ENCODE data around the gene TMEM150B. TPM values are rescaled to one million over a fixed set of nuclear protein-coding genes. Genes with fewer than 3 reads are reported as not detected.
A peak's percentile ranks its signal among the peaks of the same experiment; 100 is the strongest.

The TMEM150B gene
- total RNA-seq, 6 experiments from 2014 or later: 1.1 to 5.6 (median 2.2) TPM

DNA sequence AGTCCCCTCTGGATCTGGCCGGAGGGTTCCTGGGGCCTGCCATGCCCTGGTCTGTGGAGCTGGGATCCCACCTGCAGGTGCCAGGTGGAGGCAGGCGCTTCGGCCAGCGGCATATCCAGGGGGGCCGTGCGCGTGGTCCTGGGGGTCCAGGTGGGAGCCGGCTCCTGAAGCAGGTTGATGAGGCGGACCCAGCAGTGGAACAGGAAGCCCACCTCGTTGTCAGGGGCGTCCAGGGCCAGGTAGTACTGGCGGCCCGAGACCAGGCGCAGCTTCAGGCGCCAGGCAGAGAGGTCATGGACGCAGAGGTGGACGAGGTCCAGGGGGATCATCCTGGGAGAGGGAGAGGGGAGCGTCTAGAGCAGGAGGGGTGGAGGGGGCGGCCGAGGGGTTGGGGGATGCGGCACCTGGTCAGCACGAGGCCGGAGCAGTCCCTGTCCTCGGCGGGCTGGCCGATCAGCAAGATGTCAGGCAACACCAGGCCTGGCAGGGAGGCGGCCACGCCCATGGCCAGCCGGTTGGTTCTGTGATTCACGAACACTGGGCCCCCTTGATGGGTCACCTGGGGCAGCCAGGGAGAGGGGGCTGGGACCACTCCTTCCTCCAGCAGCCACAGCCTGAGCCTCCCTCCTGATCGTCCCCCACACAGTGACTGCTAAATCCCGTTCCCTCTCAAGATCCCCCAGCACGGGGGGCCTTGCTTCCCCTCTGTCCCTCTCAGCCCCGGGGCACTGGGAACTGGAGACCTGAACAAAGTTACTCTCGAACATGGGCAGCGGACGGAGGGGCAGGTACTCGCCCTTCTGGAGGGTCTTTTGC lies 37.2 kb upstream of the TMEM150B start:
- DNase-seq (no peak), ATAC-seq (no peak)
- Histone ChIP-seq H3K36me3 (no peaks in the 10 kb centered on the region), H3K4me3 (no peak overlapping the region), H3K4me1 (no peaks in the 10 kb centered on the region), H3K27ac (no peak overlapping the region), H3K9me3 (no peaks in the 10 kb centered on the region), H3K27me3 (no peaks in the 10 kb centered on the region)
- intact Hi-C loops (cut with DNase I): no loop called here
- TF ChIP-seq, protein P1, sequence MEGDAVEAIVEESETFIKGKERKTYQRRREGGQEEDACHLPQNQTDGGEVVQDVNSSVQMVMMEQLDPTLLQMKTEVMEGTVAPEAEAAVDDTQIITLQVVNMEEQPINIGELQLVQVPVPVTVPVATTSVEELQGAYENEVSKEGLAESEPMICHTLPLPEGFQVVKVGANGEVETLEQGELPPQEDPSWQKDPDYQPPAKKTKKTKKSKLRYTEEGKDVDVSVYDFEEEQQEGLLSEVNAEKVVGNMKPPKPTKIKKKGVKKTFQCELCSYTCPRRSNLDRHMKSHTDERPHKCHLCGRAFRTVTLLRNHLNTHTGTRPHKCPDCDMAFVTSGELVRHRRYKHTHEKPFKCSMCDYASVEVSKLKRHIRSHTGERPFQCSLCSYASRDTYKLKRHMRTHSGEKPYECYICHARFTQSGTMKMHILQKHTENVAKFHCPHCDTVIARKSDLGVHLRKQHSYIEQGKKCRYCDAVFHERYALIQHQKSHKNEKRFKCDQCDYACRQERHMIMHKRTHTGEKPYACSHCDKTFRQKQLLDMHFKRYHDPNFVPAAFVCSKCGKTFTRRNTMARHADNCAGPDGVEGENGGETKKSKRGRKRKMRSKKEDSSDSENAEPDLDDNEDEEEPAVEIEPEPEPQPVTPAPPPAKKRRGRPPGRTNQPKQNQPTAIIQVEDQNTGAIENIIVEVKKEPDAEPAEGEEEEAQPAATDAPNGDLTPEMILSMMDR (IDR thresholded peaks at IDR 0.05): no peak
- no peak for TF ChIP-seq POLR2A (IDR thresholded peaks at IDR 0.05)
- WGBS (ENCODE audit: insufficient coverage, low coverage, low lambda C conversion rate, missing lambda C conversion rate): 40% methylated on average over 2 of the region's 38 CpGs

DNA sequence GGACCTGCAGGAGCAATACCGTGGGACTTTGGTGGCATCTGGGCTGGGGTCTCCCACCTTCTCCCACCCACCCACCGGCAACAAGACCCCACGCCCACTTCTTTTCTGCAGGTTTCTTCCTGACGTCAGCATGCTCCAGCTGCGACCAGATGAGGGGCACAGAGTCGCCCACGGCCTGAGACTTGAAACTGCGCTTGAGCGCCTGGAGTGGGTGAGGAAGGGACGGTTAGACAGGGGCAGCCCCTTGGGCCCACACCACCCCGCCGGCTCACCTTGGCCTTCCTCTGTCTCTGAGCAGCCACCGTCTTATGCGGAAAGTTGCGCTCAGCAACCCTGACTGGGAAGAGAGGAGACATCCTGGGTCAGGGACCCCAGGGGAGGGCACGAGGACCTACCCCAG lies 35.8 kb upstream of the TMEM150B start:
- no peak for TF ChIP-seq POLR2A (IDR thresholded peaks at IDR 0.05)
- TF ChIP-seq, protein P1 (IDR thresholded peaks at IDR 0.05): no peak
- Histone ChIP-seq H3K9me3 (no peaks in the 10 kb centered on the region), H3K27ac (no peak overlapping the region), H3K36me3 (no peaks in the 10 kb centered on the region), H3K27me3 (no peaks in the 10 kb centered on the region), H3K4me3 (no peak overlapping the region), H3K4me1 (no peaks in the 10 kb centered on the region)
- DNase-seq (no peak), ATAC-seq (no peak)
- intact Hi-C loops (cut with DNase I): no loop called here
- WGBS (ENCODE audit: insufficient coverage, low coverage, low lambda C conversion rate, missing lambda C conversion rate): no CpG with 5 or more reads among the region's 16 CpGs

DNA sequence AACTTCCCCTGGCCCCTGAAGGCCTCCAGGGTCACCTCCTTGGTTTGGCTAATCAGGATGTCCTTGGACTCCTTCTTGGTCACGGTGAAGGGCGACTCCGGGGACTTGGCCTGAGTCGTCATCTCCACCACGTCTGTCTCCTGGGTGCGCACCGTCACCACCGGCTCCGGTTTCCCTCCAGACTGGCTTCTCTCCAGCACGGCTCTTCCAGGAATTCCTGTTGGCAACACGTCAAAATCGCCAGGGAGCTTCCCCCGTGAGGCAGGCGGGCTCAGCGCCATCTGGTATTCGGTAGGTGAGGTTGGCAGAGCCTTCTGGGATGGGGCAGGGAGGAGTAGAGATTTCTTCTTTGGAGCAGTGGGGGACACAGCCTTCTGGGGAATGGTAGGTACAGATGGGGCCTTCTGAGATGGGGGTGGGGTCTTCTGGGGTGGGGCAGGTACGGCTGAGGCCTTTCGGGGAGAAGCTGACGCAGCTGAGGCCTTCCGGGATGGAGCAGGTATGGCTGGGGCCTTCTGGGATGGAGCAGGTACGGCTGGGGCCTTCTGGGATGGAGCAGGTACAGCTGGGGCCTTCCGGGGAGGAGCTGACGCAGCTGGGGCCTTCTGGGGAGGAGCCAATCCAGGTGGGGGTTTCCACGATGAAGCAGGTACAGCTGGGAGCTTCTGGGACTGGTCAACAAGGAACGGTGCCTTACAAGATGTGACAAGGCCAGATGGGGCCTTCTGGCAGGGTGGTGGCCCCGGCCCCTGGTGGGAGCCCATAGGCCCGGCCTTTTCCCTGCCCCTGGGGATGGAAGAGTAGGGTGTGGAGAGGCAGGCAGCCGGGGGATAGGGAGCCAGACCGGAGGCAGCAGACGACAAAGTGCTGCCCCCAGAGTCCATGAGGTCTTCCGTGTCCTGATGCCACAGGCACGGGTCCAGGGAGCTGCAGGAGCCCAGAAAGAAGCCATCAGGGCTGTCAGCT lies 34.1 kb upstream of the TMEM150B start:
- ATAC-seq (no peak), DNase-seq (peak in 1 of 3 donors; percentile 16)
- H3K27me3 ChIP-seq: no peaks in the 10 kb centered on the region
- H3K27ac ChIP-seq: no peak overlapping the region
- H3K36me3 ChIP-seq: no peaks in the 10 kb centered on the region
- no peaks in the 10 kb centered on the region for H3K9me3 ChIP-seq
- H3K4me1 ChIP-seq: no peaks in the 10 kb centered on the region
- WGBS (ENCODE audit: insufficient coverage, low coverage, low lambda C conversion rate, missing lambda C conversion rate): 58% methylated on average over 11 of the region's 32 CpGs
- intact Hi-C loops (cut with DNase I): no loop called here
- H3K4me3 ChIP-seq: no peak overlapping the region
- TF ChIP-seq POLR2A (IDR thresholded peaks at IDR 0.05): no peak
- TF ChIP-seq, protein P1 (IDR thresholded peaks at IDR 0.05): no peak

DNA sequence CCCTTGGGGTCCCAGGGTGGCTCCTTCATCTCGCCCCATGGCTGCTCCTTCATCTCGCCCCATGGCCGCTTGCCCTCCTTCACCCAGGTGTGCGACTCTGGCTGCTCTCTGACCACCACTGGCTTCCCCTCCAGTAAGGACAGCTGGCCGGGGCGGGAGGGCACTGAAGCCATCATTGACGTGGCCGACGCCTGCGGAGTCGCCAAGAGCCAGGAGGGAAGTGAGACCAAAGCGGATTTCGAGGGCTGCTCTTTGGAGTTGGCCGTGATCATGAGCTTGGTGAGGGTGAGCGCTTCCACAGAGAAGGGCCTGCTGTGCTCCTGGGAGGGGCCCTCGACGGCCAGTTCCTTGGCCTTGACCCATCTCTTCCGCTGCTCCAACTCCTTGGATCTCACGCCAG lies 33.4 kb upstream of the TMEM150B start:
- no peak overlapping the region for H3K4me3 ChIP-seq
- no peak for ATAC-seq
- no peak for DNase-seq
- peaks cover 0 to 3% of the 10 kb centered on the region in 2 donors for H3K27me3 ChIP-seq
- no peak overlapping the region for H3K27ac ChIP-seq
- no peaks in the 10 kb centered on the region for H3K9me3 ChIP-seq
- no peaks in the 10 kb centered on the region for H3K36me3 ChIP-seq
- H3K4me1 ChIP-seq: peaks cover 0 to 3% (median 0%) of the 10 kb centered on the region in 4 donors
- TF ChIP-seq, protein P1 (IDR thresholded peaks at IDR 0.05): no peak
- TF ChIP-seq POLR2A (IDR thresholded peaks at IDR 0.05): no peak
- 87% methylated on average over 7 of the region's 19 CpGs for WGBS (ENCODE audit: insufficient coverage, low coverage, low lambda C conversion rate, missing lambda C conversion rate)
- intact Hi-C loops (cut with DNase I): no loop called here
